HCT116 (cell line): ENCODE measurements around the gene MYO3B. TPM values are rescaled to one million over a fixed set of nuclear protein-coding genes. Genes with fewer than 3 reads are reported as not detected.

Source experiments
- ATAC-seq: fragments of 200-7000 bp; cut with Tn5 transposase; 2 replicates; pipeline ENCODE4 v1.9.1; 2020; ENCODE audit warnings: mild to moderate bottlenecking, moderate library complexity
- BruUV-seq: library from RNA; stranded (reverse); fragments of 400-500 nt; replicated peaks from 2 replicates; lab custom pipeline; 2021; lab: Mats Ljungman, UMichigan
- CTCF ChIA-PET: fragments of 300-600 bp; sonication (Branson Sonifier 250); formaldehyde crosslinking; loops from one replicate; lab custom pipeline; 2021; ENCODE audit warnings: antibody characterized with exemption; lab: Charles Lee
- POLR2A ChIA-PET: fragments of 300-600, 350-600 bp; sonication (Branson Sonifier 250); formaldehyde crosslinking; loops from one replicate; lab custom pipeline; 2021; ENCODE audit warnings: antibody characterized with exemption; lab: Charles Lee
- RAD21 ChIA-PET, 2 experiments: fragments of 300-600 bp; sonication (Branson Sonifier 250); formaldehyde crosslinking; loops; one replicate each; lab custom pipeline; 2023; ENCODE audit warnings: low total read pairs in 2 of 2; ENCODE audit not compliant: uncharacterized antibody in 2 of 2, unreplicated experiment in 2 of 2, low non-redundant PET in 1 of 2; lab: Charles Lee
- DNase-seq: peaks from one replicate; pipeline ENCODE4 v3.0.0-alpha.2; 2010; ENCODE audit warnings: low read depth, low spot score
- H2AFZ ChIP-seq: fragments of 200-600 bp; shearing (Covaris generic), sonication (generic); 2 replicates; pipeline ENCODE4 v1.6.1; 2017; ENCODE audit warnings: low read depth, mixed run types, mixed read lengths, antibody characterized with exemption, low read length; ENCODE audit not compliant: poor library complexity, severe bottlenecking
- H3K27ac ChIP-seq: 2 replicates; pipeline ENCODE4 v1.5.1; 2012; ENCODE audit warnings: low read depth, low read length
- H3K27me3 ChIP-seq: fragments of 200-600 bp; sonication (generic); 2 replicates; pipeline ENCODE4 v1.6.1; 2016; ENCODE audit warnings: mixed run types, low read length, mixed read lengths; ENCODE audit not compliant: insufficient read depth
- H3K36me3 ChIP-seq, 2 experiments: fragments of 200-500 bp in 1 of 2; fragments of 200-600 bp in 1 of 2; sonication (Bioruptor generic) in 1 of 2; sonication (generic) in 1 of 2; 2 replicates each; pipeline versions ENCODE4 v1.5.1 to v1.6.1; 2014 to 2016; ENCODE audit warnings: low read length in 2 of 2, inconsistent platforms in 1 of 2, mixed read lengths in 1 of 2, mixed run types in 1 of 2; ENCODE audit not compliant: insufficient read depth in 2 of 2, control insufficient read depth in 1 of 2
- H3K4me1 ChIP-seq, 2 experiments: fragments of 200-600 bp in 1 of 2; sonication (generic) in 1 of 2; 2 replicates each; pipeline versions ENCODE4 v1.5.1 to v1.6.1; 2012 to 2017; ENCODE audit warnings: low read length in 2 of 2, inconsistent platforms in 1 of 2, mild to moderate bottlenecking in 1 of 2, mixed read lengths in 1 of 2, mixed run types in 1 of 2, moderate library complexity in 1 of 2; ENCODE audit not compliant: insufficient read depth in 2 of 2, control insufficient read depth in 1 of 2
- H3K4me2 ChIP-seq: fragments of 200-600 bp; sonication (generic); 2 replicates; pipeline ENCODE4 v1.6.1; 2017; ENCODE audit warnings: mixed run types, low read length, mixed read lengths
- H3K4me3 ChIP-seq, 2 experiments: fragments of 200-600 bp in 1 of 2; sonication (generic) in 1 of 2; replicated peaks in 1 of 2; 2 replicates each; pipeline ENCODE4 v1.5.1; 2011 to 2016; ENCODE audit warnings: low read length in 2 of 2, control low read depth in 1 of 2, low read depth in 1 of 2, mild to moderate bottlenecking in 1 of 2, mixed read lengths in 1 of 2, mixed run types in 1 of 2
- H3K79me2 ChIP-seq: fragments of 200-600 bp; sonication (generic); 2 replicates; pipeline ENCODE4 v1.6.1; 2017; ENCODE audit warnings: mild to moderate bottlenecking, mixed run types, low read length, moderate library complexity, mixed read lengths; ENCODE audit not compliant: insufficient read depth
- H3K9ac ChIP-seq: fragments of 200-600 bp; sonication (generic); 2 replicates; pipeline ENCODE4 v1.6.1; 2016; ENCODE audit warnings: low read length, mixed read lengths
- H3K9me2 ChIP-seq: fragments of 200-600 bp; sonication (generic), shearing (Covaris generic); 2 replicates; pipeline ENCODE4 v1.6.1; 2017; ENCODE audit warnings: mixed run types, mild to moderate bottlenecking, moderate library complexity; ENCODE audit not compliant: insufficient read depth
- H3K9me3 ChIP-seq, 2 experiments: fragments of 200-500 bp in 1 of 2; fragments of 200-600 bp in 1 of 2; sonication (Bioruptor generic) in 1 of 2; sonication (generic) in 1 of 2; 2 replicates each; pipeline ENCODE4 v1.6.1; 2014 to 2017; ENCODE audit warnings: low read length in 2 of 2, mixed read lengths in 2 of 2, inconsistent platforms in 1 of 2, low read depth in 1 of 2, mild to moderate bottlenecking in 1 of 2, mixed run types in 1 of 2, moderate library complexity in 1 of 2; ENCODE audit not compliant: control insufficient read depth in 1 of 2, insufficient read depth in 1 of 2
- H4K20me1 ChIP-seq: fragments of 200-600 bp; sonication (generic), shearing (Covaris generic); 2 replicates; pipeline ENCODE4 v1.6.1; 2017; ENCODE audit warnings: mixed run types, mild to moderate bottlenecking, moderate library complexity; ENCODE audit not compliant: insufficient read depth
- CTCF ChIP-seq, 3 experiments: fragments of 200-600 bp in 1 of 3; sonication (generic) in 1 of 3; IDR thresholded peaks in 2 of 3; conservative IDR thresholded peaks in 1 of 3; 2 replicates each; pipeline ENCODE4 v1.5.1; 2012 to 2017; ENCODE audit warnings: low read depth in 2 of 3, low read length in 2 of 3, antibody characterized with exemption in 1 of 3, borderline replicate concordance in 1 of 3, control low read depth in 1 of 3, mild to moderate bottlenecking in 1 of 3, mixed read lengths in 1 of 3, mixed run types in 1 of 3, moderate library complexity in 1 of 3; ENCODE audit not compliant: insufficient read depth in 1 of 3
- FOSL1 ChIP-seq: IDR thresholded peaks from 2 replicates; pipeline ENCODE4 v1.6.1; 2012; ENCODE audit warnings: low read depth
- MAX ChIP-seq: IDR thresholded peaks from 2 replicates; pipeline ENCODE4 v1.6.1; 2012
- POLR2A ChIP-seq: IDR thresholded peaks from 2 replicates; pipeline ENCODE4 v1.7.0; 2011; ENCODE audit warnings: borderline replicate concordance; ENCODE audit not compliant: insufficient read depth, insufficient read length; ENCODE audit errors: extremely low read depth
- POLR2AphosphoS5 ChIP-seq: IDR thresholded peaks from 2 replicates; pipeline ENCODE4 v1.6.1; 2011; ENCODE audit warnings: mild to moderate bottlenecking, low read depth, low read length, moderate library complexity
- RAD21 ChIP-seq: IDR thresholded peaks from 2 replicates; pipeline ENCODE4 v1.6.1; 2012; ENCODE audit warnings: low read depth, mild to moderate bottlenecking
- REST ChIP-seq: IDR thresholded peaks from 2 replicates; pipeline ENCODE4 v1.6.1; 2012; ENCODE audit warnings: low read depth
- SRF ChIP-seq: IDR thresholded peaks from 2 replicates; pipeline ENCODE4 v1.6.1; 2012; ENCODE audit warnings: low read depth
- ZFX ChIP-seq: fragments of 450-650 bp; IDR thresholded peaks from 2 replicates; pipeline ENCODE4 v1.6.1; 2017
- ZNF274 ChIP-seq: fragments of 200-500 bp; sonication (Bioruptor generic); IDR thresholded peaks from 2 replicates; pipeline ENCODE4 v1.6.1; 2014; ENCODE audit warnings: mild to moderate bottlenecking, low read depth, low read length, inconsistent platforms
- intact Hi-C: fragments of 100-400 bp; cut with micrococcal nuclease; formaldehyde crosslinking; loops from 2 replicates; pipeline ENCODE4 v1.10.0; 2022
- total RNA-seq: library from RNA; stranded (reverse); gene quantifications from one replicate; pipeline ENCODE4 v1.2.1, GENCODE V29; 2021; ENCODE audit not compliant: unreplicated experiment

MYO3B gene
- total RNA-seq, 1 experiment from 2014 or later = not detected

GRCh38 chr2:170181602-170182001 is 3.7 kb downstream of the MYO3B start:
- Histone ChIP-seq H3K9ac (no peak overlapping the region), H3K79me2 (no peaks in the 10 kb centered on the region), H3K9me3 (no peaks in the 10 kb centered on the region), H3K4me3 (no peak overlapping the region), H3K4me1 (no peaks in the 10 kb centered on the region), H3K36me3 (no peaks in the 10 kb centered on the region), H3K9me2 (no peaks in the 10 kb centered on the region; the same call in 1 of the 2 replicates), H3K4me2 (no peak overlapping the region), H3K27ac (no peak overlapping the region), H3K27me3 (no peaks in the 10 kb centered on the region), H2AFZ (no peak overlapping the region), H4K20me1 (no peaks in the 10 kb centered on the region)
- ChIA-PET CTCF (no interaction called here), POLR2A (no interaction called here), RAD21 (no interaction called here)
- intact Hi-C loops = no loop called here
- ATAC-seq (no peak), DNase-seq (no peak)
- no TSS peak for BruUV-seq
- no peak for TF ChIP-seq CTCF (IDR thresholded peaks at IDR 0.05 in 2 of 3, conservative IDR thresholded peaks at IDR 0.05 in 1 of 3; ENCODE audit: borderline replicate concordance in 1 of 3, insufficient read depth in 1 of 3, low read depth in 2 of 3, low read length in 2 of 3)
- no peak for TF ChIP-seq ZNF274
- TF ChIP-seq POLR2AphosphoS5 = no peak
- no peak for TF ChIP-seq FOSL1
- no peak for TF ChIP-seq REST
- no peak for TF ChIP-seq ZFX
- TF ChIP-seq MAX = no peak
- no peak for TF ChIP-seq SRF
- TF ChIP-seq POLR2A = no peak
- no peak for TF ChIP-seq RAD21
